ENCODE data around the gene LHPP. TPM values are rescaled to one million over a fixed set of nuclear protein-coding genes. Genes with fewer than 3 reads are reported as not detected.

The LHPP gene
- total and polyA plus RNA-seq, 10 of the 15 experiments (the other 5 are each of a cell fraction or from before 2014, with no cell fraction given), result 0.79 to 9.8 (median 6.7) TPM

DNA sequence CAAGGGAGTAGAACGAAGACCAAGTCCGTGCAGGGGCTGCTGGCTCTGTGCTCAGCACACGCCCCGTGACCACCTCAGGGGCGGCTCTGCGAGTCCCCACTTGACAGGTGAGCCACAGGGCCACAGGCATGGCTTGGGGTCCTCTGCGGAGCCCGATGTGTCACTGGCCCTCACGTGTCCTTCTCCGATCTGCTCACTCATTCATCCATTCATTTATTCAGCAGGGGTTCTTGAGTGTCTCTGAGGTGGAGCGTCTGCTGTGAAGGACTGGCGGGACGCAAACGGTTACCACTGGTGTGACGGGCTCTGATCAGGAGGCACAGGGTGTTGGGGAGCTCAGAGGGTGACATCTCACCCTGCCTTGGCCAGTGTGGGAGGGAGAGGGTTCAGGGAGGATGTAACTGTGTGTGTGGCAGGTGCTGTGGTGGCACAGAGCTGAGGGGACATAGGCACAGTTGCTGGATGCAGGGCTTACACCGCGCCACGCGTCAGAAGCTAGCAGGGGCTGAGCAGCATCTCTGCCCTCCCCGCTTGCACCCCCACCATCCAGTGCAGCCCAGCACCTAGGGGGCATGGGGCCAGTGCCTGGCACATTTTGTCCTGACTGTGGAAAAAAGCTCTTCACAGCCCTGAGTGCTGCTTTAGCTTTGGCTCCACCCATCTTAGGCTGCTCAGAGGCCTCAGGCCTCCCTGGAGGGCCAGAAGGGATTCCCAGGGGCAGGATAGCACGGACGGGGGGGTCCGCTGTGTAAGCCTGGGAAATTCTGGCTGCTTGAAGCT, 116.8 kb downstream of the LHPP start (continued):
- TF ChIP-seq, protein P1, sequence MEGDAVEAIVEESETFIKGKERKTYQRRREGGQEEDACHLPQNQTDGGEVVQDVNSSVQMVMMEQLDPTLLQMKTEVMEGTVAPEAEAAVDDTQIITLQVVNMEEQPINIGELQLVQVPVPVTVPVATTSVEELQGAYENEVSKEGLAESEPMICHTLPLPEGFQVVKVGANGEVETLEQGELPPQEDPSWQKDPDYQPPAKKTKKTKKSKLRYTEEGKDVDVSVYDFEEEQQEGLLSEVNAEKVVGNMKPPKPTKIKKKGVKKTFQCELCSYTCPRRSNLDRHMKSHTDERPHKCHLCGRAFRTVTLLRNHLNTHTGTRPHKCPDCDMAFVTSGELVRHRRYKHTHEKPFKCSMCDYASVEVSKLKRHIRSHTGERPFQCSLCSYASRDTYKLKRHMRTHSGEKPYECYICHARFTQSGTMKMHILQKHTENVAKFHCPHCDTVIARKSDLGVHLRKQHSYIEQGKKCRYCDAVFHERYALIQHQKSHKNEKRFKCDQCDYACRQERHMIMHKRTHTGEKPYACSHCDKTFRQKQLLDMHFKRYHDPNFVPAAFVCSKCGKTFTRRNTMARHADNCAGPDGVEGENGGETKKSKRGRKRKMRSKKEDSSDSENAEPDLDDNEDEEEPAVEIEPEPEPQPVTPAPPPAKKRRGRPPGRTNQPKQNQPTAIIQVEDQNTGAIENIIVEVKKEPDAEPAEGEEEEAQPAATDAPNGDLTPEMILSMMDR (IDR thresholded peaks at IDR 0.05 in 2 of 3, conservative IDR thresholded peaks at IDR 0.05 in 1 of 3; ENCODE audit: control insufficient read depth in 2 of 3, extremely low read depth in 1 of 3, insufficient read depth in 1 of 3, low read depth in 3 of 3, low read length in 3 of 3), result no peak
- TF ChIP-seq, protein P2, sequence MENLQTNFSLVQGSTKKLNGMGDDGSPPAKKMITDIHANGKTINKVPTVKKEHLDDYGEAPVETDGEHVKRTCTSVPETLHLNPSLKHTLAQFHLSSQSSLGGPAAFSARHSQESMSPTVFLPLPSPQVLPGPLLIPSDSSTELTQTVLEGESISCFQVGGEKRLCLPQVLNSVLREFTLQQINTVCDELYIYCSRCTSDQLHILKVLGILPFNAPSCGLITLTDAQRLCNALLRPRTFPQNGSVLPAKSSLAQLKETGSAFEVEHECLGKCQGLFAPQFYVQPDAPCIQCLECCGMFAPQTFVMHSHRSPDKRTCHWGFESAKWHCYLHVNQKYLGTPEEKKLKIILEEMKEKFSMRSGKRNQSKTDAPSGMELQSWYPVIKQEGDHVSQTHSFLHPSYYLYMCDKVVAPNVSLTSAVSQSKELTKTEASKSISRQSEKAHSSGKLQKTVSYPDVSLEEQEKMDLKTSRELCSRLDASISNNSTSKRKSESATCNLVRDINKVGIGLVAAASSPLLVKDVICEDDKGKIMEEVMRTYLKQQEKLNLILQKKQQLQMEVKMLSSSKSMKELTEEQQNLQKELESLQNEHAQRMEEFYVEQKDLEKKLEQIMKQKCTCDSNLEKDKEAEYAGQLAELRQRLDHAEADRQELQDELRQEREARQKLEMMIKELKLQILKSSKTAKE (IDR thresholded peaks at IDR 0.05; ENCODE audit: low read depth, poor library complexity, severe bottlenecking), result no peak
- no peak for TF ChIP-seq SMARCA5 (IDR thresholded peaks at IDR 0.05)

DNA sequence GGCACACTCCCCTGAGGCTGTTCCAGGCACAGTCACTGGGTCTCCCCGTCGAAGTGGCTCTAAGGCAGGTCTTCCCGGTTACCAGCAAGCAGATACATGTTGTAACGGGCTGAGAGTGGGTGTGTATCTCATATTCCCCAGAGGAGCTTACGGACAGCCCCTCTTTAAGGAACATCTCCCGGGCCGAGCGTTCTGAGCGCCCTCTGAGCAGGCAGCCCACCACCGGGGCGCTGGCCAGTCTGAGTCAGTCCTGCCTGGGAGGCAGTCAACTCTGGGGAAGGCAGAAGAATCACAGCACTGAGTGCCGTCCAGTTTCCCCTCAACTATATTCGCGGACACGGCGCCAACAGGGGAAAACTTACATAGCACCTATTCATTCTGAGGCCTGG, 117.4 kb downstream of the LHPP start:
- no peaks in the 10 kb centered on the region; a peak in 1 of 4 replicates for H3K27me3 ChIP-seq (replicated peaks in 1 of 2; ENCODE audit: control insufficient read depth in 2 of 2, insufficient read depth in 2 of 2, low read length in 1 of 2)
- H3K79me2 ChIP-seq (ENCODE audit: control insufficient read depth, insufficient read depth, low read length), result no peaks in the 10 kb centered on the region
- intact Hi-C loops (cut with micrococcal nuclease; ENCODE audit: unreplicated experiment), result no loop called here
- no peak for ATAC-seq
- no peak for FAIRE-seq
- no peaks in the 10 kb centered on the region for H3K9me3 ChIP-seq (replicated peaks; ENCODE audit: control insufficient read depth, insufficient read depth, low read length)
- no peak overlapping the region for H2AFZ ChIP-seq (ENCODE audit: control insufficient read depth, low read depth, low read length)
- no peaks in the 10 kb centered on the region for H4K20me1 ChIP-seq (ENCODE audit: control insufficient read depth, insufficient read depth)
- BruUV-seq (replicated peaks), result no TSS peak
- H3K9ac ChIP-seq (ENCODE audit: control insufficient read depth, insufficient read depth, low read length), result no peak overlapping the region
- ChIA-PET RAD21 (ENCODE audit: unreplicated experiment) (no interaction called here), POLR2A (no interaction called here), SMC1A (ENCODE audit: uncharacterized antibody, unreplicated experiment) (no interaction called here), CTCF (no interaction called here)
- H3K36me3 ChIP-seq (ENCODE audit: control insufficient read depth in 2 of 2, insufficient read depth in 2 of 2, low read length in 1 of 2), result no peaks in the 10 kb centered on the region
- no peak overlapping the region for H3K4me3 ChIP-seq
- H3K4me1 ChIP-seq (ENCODE audit: control insufficient read depth, insufficient read depth, low read length), result no peaks in the 10 kb centered on the region
- H3K27ac ChIP-seq (ENCODE audit: control insufficient read depth, insufficient read depth), result no peak overlapping the region
- WGBS (ENCODE audit: insufficient coverage, insufficient replicate concordance, low lambda C conversion rate, missing lambda C conversion rate), result 64% methylated on average over 16 of the region's 16 CpGs
- H3K4me2 ChIP-seq (ENCODE audit: control insufficient read depth, insufficient read depth), result no peak overlapping the region
- no peak for DNase-seq (ENCODE audit: low read depth, low spot score)
- in situ Hi-C loops (cut with MboI), result no loop called here
- TF ChIP-seq NFYA (IDR thresholded peaks at IDR 0.05; ENCODE audit: borderline replicate concordance, low read depth, low read length) (no peak), DPF2 (IDR thresholded peaks at IDR 0.05) (no peak), KAT2A (conservative IDR thresholded peaks at IDR 0.05; ENCODE audit: control insufficient read depth, low read depth, low read length) (no peak)
- TF ChIP-seq, protein P3, sequence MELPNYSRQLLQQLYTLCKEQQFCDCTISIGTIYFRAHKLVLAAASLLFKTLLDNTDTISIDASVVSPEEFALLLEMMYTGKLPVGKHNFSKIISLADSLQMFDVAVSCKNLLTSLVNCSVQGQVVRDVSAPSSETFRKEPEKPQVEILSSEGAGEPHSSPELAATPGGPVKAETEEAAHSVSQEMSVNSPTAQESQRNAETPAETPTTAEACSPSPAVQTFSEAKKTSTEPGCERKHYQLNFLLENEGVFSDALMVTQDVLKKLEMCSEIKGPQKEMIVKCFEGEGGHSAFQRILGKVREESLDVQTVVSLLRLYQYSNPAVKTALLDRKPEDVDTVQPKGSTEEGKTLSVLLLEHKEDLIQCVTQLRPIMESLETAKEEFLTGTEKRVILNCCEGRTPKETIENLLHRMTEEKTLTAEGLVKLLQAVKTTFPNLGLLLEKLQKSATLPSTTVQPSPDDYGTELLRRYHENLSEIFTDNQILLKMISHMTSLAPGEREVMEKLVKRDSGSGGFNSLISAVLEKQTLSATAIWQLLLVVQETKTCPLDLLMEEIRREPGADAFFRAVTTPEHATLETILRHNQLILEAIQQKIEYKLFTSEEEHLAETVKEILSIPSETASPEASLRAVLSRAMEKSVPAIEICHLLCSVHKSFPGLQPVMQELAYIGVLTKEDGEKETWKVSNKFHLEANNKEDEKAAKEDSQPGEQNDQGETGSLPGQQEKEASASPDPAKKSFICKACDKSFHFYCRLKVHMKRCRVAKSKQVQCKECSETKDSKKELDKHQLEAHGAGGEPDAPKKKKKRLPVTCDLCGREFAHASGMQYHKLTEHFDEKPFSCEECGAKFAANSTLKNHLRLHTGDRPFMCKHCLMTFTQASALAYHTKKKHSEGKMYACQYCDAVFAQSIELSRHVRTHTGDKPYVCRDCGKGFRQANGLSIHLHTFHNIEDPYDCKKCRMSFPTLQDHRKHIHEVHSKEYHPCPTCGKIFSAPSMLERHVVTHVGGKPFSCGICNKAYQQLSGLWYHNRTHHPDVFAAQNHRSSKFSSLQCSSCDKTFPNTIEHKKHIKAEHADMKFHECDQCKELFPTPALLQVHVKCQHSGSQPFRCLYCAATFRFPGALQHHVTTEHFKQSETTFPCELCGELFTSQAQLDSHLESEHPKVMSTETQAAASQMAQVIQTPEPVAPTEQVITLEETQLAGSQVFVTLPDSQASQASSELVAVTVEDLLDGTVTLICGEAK (IDR thresholded peaks at IDR 0.05; ENCODE audit: borderline replicate concordance), result no peak
